C4-2B (cell line): Measurements from ENCODE around the gene RBM47.

Experiments
- ZFX ChIP-seq: fragments of 450-650 bp; IDR thresholded peaks from 2 replicates; pipeline ENCODE4 v1.6.1; 2017
- TF ChIP-seq, protein P1 (sequence below): fragments of 450-650 bp; conservative IDR thresholded peaks from 2 replicates; pipeline ENCODE4 v1.5.1; 2017; ENCODE audit warnings: mild to moderate bottlenecking

DNA sequence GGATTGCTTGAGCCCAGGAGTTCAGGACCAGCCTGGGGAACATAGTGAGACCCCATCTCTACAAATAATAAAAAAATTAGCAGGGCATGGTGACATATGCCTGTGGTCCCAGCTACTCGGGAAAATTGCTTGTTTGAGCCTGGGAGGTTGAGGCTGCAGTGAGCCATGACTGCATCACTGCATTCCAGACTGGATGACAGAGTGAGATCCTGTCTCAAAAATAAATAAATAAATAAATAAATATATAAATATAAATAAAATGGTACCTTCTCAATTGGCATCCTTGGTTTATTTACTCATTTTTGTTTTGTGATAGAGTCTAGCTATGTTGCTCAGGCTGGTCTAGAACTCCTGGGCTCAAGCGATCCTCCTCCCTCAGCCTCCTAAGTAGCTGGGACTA lies 150.3 kb downstream of the RBM47 start:
- TF ChIP-seq, protein P1, sequence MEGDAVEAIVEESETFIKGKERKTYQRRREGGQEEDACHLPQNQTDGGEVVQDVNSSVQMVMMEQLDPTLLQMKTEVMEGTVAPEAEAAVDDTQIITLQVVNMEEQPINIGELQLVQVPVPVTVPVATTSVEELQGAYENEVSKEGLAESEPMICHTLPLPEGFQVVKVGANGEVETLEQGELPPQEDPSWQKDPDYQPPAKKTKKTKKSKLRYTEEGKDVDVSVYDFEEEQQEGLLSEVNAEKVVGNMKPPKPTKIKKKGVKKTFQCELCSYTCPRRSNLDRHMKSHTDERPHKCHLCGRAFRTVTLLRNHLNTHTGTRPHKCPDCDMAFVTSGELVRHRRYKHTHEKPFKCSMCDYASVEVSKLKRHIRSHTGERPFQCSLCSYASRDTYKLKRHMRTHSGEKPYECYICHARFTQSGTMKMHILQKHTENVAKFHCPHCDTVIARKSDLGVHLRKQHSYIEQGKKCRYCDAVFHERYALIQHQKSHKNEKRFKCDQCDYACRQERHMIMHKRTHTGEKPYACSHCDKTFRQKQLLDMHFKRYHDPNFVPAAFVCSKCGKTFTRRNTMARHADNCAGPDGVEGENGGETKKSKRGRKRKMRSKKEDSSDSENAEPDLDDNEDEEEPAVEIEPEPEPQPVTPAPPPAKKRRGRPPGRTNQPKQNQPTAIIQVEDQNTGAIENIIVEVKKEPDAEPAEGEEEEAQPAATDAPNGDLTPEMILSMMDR = no peak
- TF ChIP-seq ZFX = no peak
